HL-60/S4 treated with phorbol 12-myristate 13-acetate at 8.2 ng/mL for 4 days and 3 days (cell line): ENCODE data around the gene COMMD1.
"Not testable (repeated sequence)": the region's sequence is repeated elsewhere in the genome, so short reads cannot be mapped to it uniquely, and the experiment has no call there.

Experiments
- in situ Hi-C: fragments of 300-500 bp; cut with MboI; formaldehyde crosslinking; loops from 2 replicates; pipeline ENCODE4 v1.15.0; 2022; ENCODE audit warnings: low sequenced_read_pairs

COMMD1 gene

DNA sequence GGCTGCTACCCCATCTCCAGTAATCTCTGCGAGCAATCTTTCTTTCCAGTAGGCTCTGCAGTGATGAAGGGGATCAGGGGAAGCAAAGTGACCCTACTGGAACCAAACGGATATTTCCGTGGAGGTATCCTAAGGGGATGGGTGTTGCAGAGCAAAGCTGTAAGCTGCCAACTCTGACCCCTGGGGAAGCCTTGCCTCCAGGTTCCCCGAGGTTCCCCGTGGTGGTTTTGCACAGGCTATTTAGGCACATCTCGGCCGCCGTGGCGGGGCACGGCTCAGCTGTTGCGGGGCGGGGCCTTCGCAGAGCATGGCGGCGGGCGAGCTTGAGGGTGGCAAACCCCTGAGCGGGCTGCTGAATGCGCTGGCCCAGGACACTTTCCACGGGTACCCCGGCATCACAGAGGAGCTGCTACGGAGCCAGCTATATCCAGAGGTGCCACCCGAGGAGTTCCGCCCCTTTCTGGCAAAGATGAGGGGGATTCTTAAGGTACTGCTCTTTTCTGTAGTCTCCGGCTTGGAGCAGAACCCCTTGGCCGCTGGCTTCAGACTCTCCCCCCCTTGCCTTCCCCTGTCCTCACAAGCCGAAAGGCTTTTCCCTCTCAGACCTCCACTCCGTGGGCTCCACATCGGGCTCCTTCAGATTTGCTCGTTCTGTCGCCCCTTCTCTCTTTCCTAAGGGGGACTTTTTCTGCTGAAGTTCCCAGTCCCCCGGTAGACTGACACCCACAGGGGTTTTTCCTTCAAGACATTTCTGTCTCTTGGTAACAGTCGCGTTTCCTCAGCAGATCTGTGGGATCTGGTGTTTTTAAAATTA, at the start of gene COMMD1:
TSS of gene COMMD1 (plus strand) at position 303 of the 814 bp plus-strand sequence. CDS start at position 308, 5 bp downstream.
- in situ Hi-C loops = no loop called here

DNA sequence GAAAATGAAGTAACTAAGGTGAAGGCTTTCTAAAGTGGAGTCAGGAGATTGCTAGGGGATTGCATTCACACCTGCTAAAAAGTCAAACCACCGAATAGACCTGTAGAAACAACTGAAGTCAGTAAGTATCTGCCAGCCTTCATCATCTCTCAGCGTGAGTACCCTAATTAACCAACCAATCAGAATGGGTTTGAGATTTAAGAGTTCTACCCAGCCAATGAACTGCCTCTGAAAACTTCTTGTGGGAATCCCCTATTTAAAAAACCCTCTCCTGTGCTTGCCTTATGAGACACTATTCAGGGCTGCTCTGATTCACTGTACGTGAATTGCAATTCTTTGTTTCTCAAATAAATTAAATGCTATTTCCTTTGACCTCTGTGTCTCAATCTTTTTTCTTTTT, 48.2 kb upstream of the COMMD1 start:
- in situ Hi-C loops = no loop called here

DNA sequence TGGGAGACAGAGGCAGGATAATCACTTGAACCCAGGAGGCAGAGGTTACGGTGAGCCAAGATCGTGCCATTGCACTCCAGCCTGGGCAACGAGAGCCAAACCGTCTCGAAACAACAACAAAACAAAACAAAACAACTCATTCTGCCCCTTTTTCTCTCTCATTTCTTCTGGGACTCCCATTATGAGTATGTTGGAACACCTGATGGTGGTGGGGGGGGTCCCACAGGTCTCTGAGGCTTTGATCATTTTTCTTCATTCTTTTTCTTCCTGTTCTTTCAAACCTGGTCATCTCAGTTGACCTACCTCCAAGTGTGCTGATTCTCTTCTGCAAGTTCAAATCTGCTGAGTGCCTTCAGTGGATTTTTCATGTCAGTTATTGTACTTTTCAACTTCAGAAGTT, 43.4 kb upstream of the COMMD1 start:
- in situ Hi-C loops = no loop called here

DNA sequence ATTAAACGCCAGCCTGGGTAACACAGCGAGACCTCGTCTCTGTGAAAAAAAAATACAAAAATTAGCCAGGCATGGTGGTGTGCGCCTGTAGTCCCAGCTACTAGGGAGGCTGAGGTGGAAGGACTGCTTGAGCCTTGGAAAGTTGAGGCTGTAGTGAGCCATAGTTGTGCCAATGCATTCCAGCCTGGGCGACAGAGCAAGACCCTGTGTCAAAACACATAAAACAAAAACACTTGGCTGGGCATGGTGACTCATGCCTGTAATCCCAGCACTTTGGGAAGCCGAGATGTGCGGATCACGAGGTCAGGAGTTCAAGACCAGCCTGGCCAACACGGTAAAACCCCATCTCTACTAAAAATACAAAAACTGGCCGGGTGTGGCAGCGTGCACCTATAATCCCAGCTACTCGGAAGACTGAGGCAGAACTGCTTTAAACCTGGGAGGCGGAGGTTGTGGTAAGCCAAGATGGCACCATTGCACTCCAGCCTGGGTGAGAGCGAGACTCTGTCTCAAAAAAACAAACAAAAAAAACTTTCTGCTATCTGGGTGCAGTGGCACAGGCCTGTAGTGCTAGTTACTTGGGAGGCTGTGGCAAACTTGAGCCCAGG, 38.9 kb upstream of the COMMD1 start:
- in situ Hi-C loops = not testable (repeated sequence)

DNA sequence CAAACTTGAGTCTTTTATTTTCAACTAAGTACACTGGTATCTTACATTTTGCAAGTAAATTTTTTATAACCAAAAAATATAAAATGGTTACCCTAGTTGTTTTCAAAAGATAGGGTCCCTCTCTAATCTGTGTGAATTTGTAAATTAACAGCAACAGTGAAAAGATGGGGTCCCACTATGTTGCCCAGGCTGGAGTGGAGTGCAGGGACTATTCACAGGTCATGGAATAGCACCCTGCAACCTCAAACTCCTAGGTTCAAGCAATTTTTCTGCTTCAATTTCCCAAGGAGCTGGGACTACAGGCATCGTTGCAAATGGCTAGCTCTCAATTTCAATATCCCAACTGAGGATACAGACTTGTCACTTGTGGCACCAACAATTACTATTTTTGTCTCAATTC, 29.1 kb upstream of the COMMD1 start:
- in situ Hi-C loops = no loop called here

DNA sequence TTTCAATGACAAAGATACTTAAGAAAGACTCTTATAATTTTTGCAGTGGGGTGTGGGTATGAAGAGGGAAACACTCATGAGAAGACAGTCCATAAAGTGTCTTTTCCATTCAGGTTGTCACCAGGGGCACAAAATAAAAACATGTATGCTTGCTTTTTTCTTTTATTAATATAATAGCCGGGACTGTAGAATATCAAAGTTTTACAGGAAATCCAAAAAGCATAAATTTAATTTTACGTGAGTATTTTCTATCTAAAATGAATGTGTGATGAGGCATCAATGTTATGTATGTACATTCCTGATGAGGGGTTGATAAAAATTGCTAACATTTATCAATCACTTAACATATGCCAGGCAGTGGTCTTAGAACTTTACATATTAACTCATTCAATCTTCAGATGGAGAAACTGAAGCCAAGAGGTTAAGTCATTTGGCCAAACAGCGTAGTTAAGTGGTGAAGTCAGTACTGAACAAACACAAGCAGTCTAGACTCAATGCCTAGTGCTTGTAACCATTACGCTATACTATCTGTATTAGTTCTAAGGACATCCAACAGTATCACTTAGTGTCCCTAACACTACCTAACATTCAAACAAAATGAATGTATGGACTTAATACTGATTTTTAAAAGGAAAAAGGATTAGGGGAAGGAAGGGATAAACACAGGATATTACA, 27.8 kb upstream of the COMMD1 start:
- in situ Hi-C loops = no loop called here

DNA sequence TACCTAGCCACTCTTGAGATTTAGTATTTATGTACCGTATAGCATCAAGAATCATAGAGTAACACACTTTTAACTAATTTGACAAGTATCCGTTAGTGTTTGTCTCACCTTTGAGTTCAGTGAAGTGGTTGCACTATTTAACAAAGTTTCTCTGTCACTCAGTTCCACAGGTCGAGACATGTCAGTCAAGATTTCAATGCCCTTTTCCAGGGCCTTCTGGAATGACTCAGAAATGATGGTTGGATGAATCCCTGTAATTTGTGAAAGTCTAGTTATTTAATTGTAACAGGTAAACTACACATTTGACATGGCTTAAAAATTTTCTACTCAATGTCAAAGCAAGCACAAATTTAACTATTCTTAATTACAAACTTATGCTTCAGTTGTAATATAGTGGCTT, 26.7 kb upstream of the COMMD1 start:
- in situ Hi-C loops = no loop called here

DNA sequence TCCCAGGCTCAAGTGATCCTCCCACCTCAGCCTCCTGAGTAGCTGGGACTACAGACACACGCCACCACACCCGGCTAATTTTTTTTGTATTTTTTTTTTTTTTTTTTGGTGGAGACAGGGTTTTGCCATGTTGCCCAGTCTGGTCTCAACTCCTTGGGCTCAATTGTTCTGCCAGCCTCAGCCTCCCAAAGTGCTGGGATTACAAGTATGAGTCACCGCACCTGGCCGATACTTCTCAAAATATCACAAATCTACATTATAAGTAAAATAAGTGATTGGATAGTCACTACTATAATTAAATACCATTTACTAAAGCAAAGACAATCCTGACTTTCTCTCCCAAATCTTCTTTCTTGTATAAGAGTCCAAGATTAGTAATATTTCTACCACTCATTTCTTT, 26.1 kb upstream of the COMMD1 start:
- in situ Hi-C loops = not testable (repeated sequence)

DNA sequence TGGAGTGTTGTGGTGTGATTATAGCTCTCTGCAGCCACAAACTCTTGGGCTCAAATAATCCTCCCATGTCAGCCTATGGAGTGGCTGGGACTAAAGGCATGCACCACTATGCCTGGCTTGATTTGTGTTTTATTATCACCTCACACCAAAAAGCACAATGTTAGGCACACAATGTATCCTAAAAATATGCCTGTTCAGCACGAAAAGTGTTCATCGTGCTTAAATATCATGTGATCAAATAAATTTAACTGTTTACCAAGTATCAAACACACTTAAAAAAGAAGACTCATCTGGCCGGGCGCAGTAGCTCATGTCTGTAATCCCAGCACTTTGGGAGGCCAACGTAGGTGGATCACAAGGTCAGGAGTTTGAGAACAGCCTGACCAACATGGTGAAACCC, 22.6 kb upstream of the COMMD1 start:
- in situ Hi-C loops = no loop called here

DNA sequence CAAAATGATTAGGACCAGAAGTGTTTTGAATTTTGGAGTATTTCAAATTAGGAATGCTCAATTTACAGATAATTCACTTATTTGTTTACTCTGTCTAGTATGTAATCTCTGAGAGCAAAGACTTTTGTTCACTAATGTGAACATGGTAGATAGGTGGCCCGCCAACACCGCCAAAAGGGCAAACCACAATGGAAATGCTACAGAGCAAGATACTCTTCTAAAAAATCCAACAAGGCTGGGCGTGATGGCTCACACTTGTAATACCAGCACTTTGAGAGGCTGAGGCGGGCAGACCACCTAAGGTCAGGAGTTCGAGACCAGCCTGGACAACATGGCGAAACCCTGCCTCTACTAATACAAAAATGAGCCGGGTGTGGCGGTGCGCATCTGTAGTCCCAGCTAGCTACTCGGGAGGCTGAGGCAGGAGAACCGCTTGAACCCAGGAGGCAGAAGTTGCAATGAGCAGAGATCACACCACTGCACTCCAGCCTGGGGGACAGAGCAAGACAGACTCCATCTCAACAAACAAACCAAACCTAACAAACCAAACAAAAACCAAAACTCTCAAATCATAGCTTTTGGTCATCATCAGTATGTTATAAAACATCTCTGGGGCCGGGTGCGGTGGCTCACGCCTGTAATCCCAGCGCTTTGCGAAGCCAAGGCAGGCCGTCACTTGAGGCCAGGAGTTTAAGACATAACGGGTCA, 19.4 kb upstream of the COMMD1 start:
- in situ Hi-C loops = no loop called here

DNA sequence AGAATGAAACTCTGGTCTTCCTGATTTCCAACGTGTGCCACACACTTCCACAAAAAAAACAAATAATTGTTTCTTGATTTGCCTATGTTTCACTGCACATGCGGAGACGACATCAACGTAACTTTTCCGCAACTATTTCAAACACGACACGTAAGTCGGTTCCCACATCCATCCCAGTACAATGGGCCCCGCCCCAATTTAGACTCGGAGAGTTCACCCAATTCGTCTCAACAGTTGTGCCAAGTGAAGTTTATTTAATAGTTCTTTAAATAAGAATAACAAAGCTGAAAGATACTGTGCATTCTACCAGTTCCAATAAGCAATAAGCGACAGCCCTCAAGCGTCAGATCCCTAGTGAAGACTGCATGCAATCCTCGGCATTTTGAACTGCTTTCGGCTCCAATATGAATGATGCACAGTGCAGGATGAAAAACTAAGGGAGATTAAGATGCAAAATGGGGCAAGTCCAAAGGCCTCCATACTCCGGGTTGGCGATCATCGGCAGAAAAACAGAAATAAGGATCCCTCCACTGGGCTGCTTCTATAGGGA, 17.7 kb upstream of the COMMD1 start:
- in situ Hi-C loops = no loop called here

DNA sequence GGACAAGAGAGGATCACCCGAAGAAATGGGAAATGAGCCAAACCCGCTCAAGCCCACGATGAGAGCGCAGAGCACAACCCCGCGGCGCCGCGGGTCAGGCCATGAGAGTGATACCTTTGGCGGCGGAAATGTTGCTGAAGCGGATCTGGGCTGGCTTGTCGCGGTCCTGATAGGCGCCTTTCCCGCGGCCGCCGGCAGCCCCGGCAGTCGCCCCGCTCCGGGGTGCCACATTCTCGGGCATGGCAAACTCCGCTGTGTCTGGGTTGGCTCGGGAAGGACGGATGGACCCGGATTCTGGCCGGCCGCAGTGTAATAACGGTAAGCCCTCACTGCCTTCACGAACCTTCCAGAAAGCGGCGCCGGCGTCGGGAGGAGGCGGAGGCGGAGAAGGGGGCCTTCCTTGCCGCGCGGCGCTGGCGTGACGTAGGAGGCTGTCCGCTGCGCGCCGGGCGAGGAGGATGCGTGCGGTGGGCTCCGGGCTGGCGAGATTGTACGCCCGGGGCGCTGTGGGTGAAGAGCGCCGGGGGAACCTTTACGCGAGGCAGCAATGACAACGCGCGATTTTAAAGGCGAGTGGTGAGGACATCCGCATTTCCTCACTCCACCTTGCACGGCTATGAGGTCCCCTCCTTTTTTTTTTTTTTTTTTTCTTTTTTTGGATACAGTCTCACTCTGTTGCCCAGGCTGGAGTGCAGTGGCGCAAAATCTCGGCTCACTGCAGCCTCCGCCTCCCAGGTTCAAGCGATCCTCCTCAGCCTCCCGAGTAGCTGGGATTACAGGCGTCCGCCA, 17.0 kb upstream of the COMMD1 start, which contains the start of gene CCT4:
TSS of gene CCT4 (minus strand) at position 390 of the 789 bp plus-strand sequence. CDS start at position 241, 149 bp downstream.
- in situ Hi-C loops = no loop called here

DNA sequence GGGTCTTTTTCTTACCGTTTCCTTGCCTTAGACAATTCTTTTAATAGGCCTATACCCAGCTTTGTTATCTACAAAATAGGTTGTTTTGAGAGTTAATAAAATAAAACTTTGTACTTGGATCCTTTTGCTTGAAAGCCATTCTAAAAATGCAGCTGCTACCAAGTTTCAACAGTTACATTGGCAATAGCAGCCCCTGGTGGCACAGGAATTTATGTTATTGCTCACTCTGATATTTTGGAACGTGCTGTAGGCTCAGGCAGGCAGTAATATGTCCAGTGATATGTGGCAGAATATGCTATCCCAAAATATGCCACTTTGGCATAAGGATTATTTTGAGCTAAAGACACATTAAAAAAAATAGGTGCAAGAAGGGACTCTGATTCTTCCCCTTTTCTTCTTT, 6.7 kb upstream of the COMMD1 start:
- in situ Hi-C loops = no loop called here

DNA sequence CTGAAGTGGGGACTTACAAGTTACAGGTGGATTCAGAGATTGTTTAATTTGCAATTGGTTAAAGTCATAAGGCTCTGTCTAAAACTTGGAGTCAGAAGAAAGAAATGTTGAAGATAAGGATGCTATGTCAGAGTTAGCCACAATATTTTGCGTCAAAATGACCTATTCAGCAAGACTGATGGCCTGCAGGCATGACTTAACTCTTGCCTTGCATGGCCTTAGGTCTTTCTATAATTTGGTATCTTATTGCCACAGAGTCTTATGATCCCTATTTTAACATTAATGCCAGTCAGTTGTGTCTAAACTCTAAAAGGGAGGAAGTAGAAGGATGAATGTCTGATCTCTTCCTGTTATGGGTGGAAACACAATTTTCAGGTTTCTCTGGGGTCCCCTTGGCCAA, 5.2 kb upstream of the COMMD1 start:
- in situ Hi-C loops = no loop called here

DNA sequence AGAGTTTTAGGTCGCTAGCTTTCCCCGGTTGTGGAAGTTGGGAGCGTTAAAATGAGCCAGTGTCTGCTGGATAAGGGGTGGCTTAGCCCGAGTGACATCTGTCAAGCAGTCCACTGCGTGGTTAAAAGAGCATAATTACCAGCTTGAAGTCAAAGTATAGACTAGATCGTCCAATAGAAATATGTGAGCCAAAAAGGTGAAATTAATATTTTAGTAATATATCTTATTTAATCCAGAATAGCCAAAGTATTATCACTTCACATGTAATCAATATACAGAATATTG, 654 bp downstream of the COMMD1 start:
- in situ Hi-C loops = no loop called here

DNA sequence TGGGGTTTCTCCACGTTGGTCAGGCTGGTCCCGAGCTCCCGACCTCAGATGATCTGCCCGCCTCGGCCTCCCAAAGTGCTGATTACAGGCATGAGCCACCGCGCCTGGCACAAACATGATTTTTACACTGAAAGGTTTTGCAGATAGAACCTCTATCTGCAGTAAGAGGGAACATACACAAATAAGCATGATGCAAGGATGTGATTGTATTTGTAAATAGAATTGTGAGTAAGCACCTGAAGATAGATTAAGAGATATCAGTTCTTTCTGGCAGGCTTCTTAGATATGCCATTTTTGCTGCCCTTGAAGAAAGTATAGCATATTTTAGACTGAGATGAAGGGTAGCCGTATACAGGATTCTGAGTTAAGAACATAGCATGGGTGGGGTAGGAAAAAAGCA, 3.6 kb downstream of the COMMD1 start:
- in situ Hi-C loops = no loop called here

DNA sequence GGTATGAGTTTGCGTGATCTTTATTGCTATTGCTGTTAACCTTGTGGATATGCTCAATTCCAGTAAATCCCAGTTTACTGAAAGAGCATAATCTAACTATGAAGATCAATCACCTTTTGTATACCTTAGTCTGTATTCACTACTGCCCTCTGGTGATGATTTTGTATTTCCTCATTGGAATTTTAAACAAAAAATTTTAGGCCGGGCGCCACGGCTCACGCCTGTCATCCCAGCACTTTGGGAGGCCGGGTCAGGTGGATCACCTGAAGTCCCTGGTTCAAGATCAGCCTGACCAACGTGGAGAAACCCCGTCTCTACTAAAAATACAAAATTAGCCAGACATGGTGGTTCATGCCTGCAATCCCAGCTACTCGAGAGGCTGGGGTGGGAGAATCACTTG, 5.1 kb downstream of the COMMD1 start:
- in situ Hi-C loops = no loop called here

DNA sequence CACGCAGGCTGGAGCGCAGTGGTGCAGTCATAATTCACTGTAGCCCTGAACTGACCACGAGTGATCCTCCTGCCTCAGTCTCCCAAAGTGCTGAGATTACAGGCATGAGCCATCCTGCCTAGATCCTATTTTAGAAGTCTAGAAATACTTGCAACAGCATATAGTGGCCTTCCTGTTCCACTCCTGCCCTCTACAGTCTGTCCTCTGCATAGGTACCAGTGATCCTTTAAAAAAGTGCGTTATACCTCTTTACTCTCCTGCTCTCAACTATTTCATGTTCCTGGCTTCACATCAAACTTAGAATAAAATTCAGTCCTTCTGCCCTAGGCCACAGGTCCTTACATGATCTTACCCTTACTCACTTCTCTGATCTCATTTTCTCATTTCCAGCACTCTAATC, 6.0 kb downstream of the COMMD1 start:
- in situ Hi-C loops = no loop called here

DNA sequence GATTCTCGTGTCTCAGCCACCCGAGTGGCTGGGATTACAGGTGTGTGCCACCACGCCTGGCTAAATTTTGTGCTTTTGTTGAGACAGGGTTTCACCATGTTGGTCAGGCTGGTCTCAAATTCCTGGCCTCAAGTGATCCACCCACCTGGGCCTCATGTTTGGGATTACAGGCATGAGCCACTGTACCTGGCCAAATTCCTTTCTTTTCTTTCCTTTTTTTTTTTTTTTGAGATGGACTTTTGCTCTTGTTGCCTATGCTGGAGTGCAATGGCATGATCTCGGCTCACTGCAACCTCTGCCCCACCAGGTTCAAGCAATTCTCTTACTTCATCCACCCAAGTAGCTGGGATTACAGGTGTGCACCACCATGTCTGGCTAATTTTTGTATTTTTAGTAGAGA, 9.3 kb downstream of the COMMD1 start:
- in situ Hi-C loops = not testable (repeated sequence)

DNA sequence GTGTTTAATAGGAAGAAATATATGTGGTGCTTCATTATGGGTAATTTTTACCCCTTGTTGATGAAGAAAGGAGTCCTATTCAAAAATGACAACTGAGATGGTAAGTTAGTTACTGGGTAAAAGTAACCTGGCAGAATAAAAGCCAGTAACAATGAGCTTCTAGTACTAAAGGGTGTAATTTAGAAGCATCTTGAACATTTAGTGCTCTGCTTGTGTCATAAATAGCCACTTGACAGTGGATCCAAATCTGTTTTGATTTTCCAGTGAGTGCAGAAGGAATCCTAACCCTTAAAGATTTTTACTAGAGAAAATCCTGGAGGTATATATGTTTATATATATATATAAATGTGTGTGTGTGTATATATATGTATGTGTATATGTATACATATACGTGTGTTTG, 15.1 kb downstream of the COMMD1 start:
- in situ Hi-C loops = loop anchor here (10.0 kb wide), 1 partner anchor 494 kb away; no protein-coding TSS in a partner anchor
